Activated CD8-positive, alpha-beta T cell treated with anti-CD3 and anti-CD28 coated beads for 36 hours (primary cell): ENCODE data around the gene TMEM184B. TPM values are rescaled to one million over a fixed set of nuclear protein-coding genes. Genes with fewer than 3 reads are reported as not detected.

ENCODE experiments used
- ATAC-seq: fragments of 200-7000 bp; cut with Tn5 transposase; one replicate; pipeline ENCODE4 v1.10.0; 2021; ENCODE audit warnings: mild to moderate bottlenecking, moderate library complexity
- CTCF ChIA-PET: fragments of 350-600 bp; sonication (Branson Sonifier 250); formaldehyde crosslinking; loops from one replicate; lab custom pipeline; 2021; ENCODE audit warnings: antibody characterized with exemption; lab: Charles Lee
- POLR2A ChIA-PET: fragments of 350-600 bp; sonication (Branson Sonifier 250); formaldehyde crosslinking; loops from one replicate; lab custom pipeline; 2021; ENCODE audit warnings: antibody characterized with exemption; lab: Charles Lee
- DNase-seq: peaks from one replicate; pipeline ENCODE4 v3.0.0-alpha.2; 2020
- H3K27ac Mint-ChIP-seq: one replicate; pipeline ENCODE4 v1.8.0; 2021; ENCODE audit warnings: mild to moderate bottlenecking, mixed read lengths
- H3K27me3 Mint-ChIP-seq: one replicate; pipeline ENCODE4 v1.8.0; 2021; ENCODE audit warnings: mixed read lengths
- H3K36me3 Mint-ChIP-seq: one replicate; pipeline ENCODE4 v1.8.0; 2021; ENCODE audit warnings: low read depth, mixed read lengths
- H3K4me1 Mint-ChIP-seq: one replicate; pipeline ENCODE4 v1.8.0; 2021; ENCODE audit warnings: low read depth, mixed read lengths
- H3K4me3 Mint-ChIP-seq: one replicate; pipeline ENCODE4 v1.8.0; 2021; ENCODE audit warnings: mild to moderate bottlenecking, moderate library complexity, mixed read lengths
- H3K9me3 Mint-ChIP-seq: one replicate; pipeline ENCODE4 v1.8.0; 2021; ENCODE audit warnings: mixed read lengths
- intact Hi-C: fragments of 100-400 bp; cut with micrococcal nuclease; formaldehyde crosslinking; loops from one replicate; pipeline ENCODE4 v1.10.0; 2022
- total RNA-seq, 2 experiments: library from RNA; stranded (reverse); gene quantifications; one replicate each; pipeline ENCODE4 v1.2.3, GENCODE V29; 2021
- TF ChIP-seq, protein P1 (sequence below): fragments of 200-600 bp; IDR thresholded peaks from one replicate; pipeline ENCODE4 v1.8.0; 2022; ENCODE audit warnings: antibody characterized with exemption, mild to moderate bottlenecking

TMEM184B gene
- total RNA-seq, 2 experiments from 2014 or later: 15.7 to 16.8 TPM

DNA sequence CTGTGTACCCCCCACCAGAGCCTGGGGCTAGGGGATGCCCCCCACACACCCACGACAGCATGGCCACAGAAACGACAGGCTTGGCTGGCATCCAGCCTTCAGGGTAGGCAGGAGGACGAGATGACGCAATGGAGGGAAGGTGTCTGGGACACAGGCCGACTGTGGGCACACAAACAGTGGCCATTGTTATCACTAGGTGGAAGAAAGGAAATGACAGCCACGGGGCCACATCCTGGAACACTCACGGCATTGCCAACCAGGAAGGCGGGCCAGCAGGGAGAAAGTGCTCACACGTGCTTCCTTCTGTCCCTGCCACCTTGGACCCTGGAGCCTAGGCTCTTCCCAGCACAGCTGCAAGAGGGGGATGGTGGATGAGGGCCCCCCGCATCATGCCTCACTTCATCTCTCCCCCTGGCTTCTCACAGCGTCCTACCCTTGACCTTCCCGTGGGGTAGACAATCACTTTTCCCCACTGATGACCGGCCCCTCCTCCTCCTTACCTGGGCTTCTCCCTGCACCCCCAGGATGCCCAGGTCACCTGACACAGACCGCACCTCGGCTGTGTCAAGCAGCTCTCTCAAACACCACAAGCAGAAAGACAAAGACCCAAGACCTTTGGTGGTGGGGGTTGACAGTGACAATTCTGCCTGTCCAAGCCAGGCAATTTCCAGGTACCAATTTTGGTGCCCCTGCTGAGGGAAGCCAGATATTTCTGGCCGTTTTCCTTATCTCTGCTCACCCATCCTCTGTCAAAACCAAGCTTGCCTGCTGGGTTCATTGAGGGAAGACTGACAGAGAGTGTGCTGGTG is 99.8 kb downstream of the TMEM184B start:
- peaks cover 7% of the 10 kb centered on the region for H3K36me3 Mint-ChIP-seq
- H3K9me3 Mint-ChIP-seq: no peaks in the 10 kb centered on the region
- intact Hi-C loops: no loop called here
- peaks cover 46% of the 10 kb centered on the region for H3K4me1 Mint-ChIP-seq
- ATAC-seq: peak; percentile 55
- CTCF ChIA-PET: no interaction called here
- peak overlapping the region; percentile 86 for H3K27ac Mint-ChIP-seq
- TF ChIP-seq, protein P1, sequence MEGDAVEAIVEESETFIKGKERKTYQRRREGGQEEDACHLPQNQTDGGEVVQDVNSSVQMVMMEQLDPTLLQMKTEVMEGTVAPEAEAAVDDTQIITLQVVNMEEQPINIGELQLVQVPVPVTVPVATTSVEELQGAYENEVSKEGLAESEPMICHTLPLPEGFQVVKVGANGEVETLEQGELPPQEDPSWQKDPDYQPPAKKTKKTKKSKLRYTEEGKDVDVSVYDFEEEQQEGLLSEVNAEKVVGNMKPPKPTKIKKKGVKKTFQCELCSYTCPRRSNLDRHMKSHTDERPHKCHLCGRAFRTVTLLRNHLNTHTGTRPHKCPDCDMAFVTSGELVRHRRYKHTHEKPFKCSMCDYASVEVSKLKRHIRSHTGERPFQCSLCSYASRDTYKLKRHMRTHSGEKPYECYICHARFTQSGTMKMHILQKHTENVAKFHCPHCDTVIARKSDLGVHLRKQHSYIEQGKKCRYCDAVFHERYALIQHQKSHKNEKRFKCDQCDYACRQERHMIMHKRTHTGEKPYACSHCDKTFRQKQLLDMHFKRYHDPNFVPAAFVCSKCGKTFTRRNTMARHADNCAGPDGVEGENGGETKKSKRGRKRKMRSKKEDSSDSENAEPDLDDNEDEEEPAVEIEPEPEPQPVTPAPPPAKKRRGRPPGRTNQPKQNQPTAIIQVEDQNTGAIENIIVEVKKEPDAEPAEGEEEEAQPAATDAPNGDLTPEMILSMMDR: no peak
- no peak overlapping the region for H3K4me3 Mint-ChIP-seq
- POLR2A ChIA-PET: interaction anchor here (1.2 kb wide), 1 partner anchor 19 kb away, joined by 3 read pairs; no protein-coding TSS in a partner anchor
- peak; percentile 65 for DNase-seq
- H3K27me3 Mint-ChIP-seq: no peaks in the 10 kb centered on the region

DNA sequence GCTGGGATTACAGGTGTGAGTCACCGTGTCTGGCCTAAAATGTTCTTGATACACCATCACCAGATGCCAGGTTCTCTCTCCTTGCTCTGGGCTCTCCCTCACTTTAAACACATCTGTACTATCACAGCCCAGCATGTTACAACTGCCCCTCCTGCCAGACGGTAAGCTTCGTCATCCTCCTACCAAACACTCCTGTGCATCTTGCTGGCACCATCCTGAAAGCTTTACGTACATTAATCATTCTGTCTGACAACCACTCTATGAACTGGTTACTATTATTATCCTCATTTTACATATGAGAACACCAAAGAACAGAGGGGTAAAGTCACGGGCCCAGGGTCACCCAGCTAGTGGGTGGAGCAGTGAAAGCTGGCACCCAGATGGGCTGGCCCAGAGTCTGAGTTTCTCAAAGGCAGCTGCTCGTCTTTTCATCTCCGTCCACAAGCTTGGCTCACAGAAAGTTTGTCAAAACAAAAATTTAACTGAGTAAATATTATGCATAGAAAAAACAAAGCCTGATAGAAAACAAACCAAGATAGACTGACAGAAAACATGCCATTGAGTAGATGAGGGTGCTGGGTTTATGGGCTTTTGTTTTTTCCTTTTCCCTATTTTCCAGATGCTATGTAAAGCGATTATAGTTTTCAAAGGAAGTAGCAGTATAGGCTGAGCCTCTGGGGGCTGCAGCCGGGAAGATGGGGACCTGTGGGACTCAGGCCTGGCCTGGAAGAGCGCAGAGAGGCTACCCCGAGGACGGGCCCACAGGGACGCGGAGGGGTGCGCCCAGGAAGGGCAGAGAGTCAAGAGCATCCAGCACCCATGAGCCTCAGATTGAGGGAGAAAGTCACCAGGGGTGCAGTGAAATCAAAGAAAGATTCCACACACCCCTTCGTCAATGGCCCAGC is 100.6 kb downstream of the TMEM184B start:
- POLR2A ChIA-PET: interaction anchor here (0.7 kb wide), 1 partner anchor 37 kb away, joined by 3 read pairs; no protein-coding TSS in a partner anchor
- intact Hi-C loops: no loop called here
- TF ChIP-seq, protein P1: no peak
- CTCF ChIA-PET: no interaction called here
- Mint-ChIP-seq H3K4me1 (peaks cover 40% of the 10 kb centered on the region), H3K9me3 (no peaks in the 10 kb centered on the region), H3K27me3 (no peaks in the 10 kb centered on the region), H3K27ac (peak overlapping the region; percentile 86), H3K36me3 (peaks cover 10% of the 10 kb centered on the region), H3K4me3 (no peak overlapping the region)
- ATAC-seq: no peak
- no peak for DNase-seq

DNA sequence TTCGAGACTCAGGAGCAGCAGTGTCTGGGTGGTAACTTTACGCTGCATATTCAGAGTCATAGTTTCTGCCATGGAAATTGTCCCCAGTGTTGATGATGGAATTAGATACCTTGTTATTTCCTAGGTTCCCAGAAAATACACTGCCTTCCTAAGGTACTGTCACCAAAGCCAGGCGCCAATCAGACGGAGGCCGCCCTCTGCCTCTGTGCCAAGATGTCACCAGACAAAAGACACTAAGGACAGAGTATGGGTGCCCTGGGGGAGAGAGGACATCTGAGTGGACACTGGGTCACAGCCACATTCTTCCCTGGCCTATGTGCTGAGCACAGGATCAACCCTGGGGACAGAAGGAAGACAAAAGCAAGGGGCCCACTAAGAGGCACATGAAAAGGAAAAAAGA is 102.3 kb downstream of the TMEM184B start:
- Mint-ChIP-seq H3K27ac (no peak overlapping the region), H3K27me3 (no peaks in the 10 kb centered on the region), H3K36me3 (peaks cover 10% of the 10 kb centered on the region), H3K9me3 (no peaks in the 10 kb centered on the region), H3K4me1 (peaks cover 23% of the 10 kb centered on the region), H3K4me3 (no peak overlapping the region)
- ATAC-seq (no peak), DNase-seq (no peak)
- intact Hi-C loops: no loop called here
- ChIA-PET CTCF (no interaction called here), POLR2A (interaction anchor here (0.6 to 1.0 kb wide), 2 partner anchors 18 to 31 kb away, joined by 3 to 4 read pairs; no protein-coding TSS in a partner anchor)
- TF ChIP-seq, protein P1: no peak

Other genes with a start within 250 kb of the TMEM184B start
- 10 to 100 TPM; 13.9 to 14.9 TPM for gene PICK1, start 215.6 kb downstream of the TMEM184B start, total RNA-seq
- gene SLC16A8, start 188.8 kb downstream of the TMEM184B start, total RNA-seq: not detected
- gene BAIAP2L2, start 162.3 kb downstream of the TMEM184B start, total RNA-seq: under 1 TPM; 0.61 to 0.67 TPM
- 10 to 100 TPM; 52.4 to 53.6 TPM for gene PLA2G6, start 91.2 kb downstream of the TMEM184B start, total RNA-seq
- gene MAFF, start 71.0 kb downstream of the TMEM184B start, total RNA-seq: 10 to 100 TPM; 12.5 to 13.7 TPM
- gene CSNK1E, start 44.4 kb upstream of the TMEM184B start, total RNA-seq: 100 to 1,000 TPM; 123 TPM
- gene KCNJ4, start 182.2 kb upstream of the TMEM184B start, total RNA-seq: not detected
- gene KDELR3, start 195.1 kb upstream of the TMEM184B start, total RNA-seq: 1 to 10 TPM; 1.7 to 2.1 TPM
- gene DDX17, start 233.3 kb upstream of the TMEM184B start, total RNA-seq: 100 to 1,000 TPM; 320 to 334 TPM